Osteocyte (in vitro differentiated cells): ENCODE measurements around the gene MRI1. TPM values are rescaled to one million over a fixed set of nuclear protein-coding genes. Genes with fewer than 3 reads are reported as not detected.
"Not testable (repeated sequence)": the region's sequence is repeated elsewhere in the genome, so short reads cannot be mapped to it uniquely, and the experiment has no call there.

Source experiments
- DNase-seq: peaks from one replicate; pipeline ENCODE4 v3.0.0; 2021; ENCODE audit warnings: mixed read lengths; ENCODE audit not compliant: unreplicated experiment; ENCODE audit errors: extremely low spot score
- H3K27ac Mint-ChIP-seq: one replicate; pipeline ENCODE4 v1.8.0; 2021; ENCODE audit warnings: mild to moderate bottlenecking, mixed read lengths; ENCODE audit not compliant: unreplicated experiment
- H3K27me3 Mint-ChIP-seq: one replicate; pipeline ENCODE4 v1.8.0; 2021; ENCODE audit warnings: mixed read lengths; ENCODE audit not compliant: unreplicated experiment
- H3K36me3 Mint-ChIP-seq: one replicate; pipeline ENCODE4 v1.8.0; 2021; ENCODE audit warnings: mixed read lengths; ENCODE audit not compliant: unreplicated experiment
- H3K4me1 Mint-ChIP-seq: one replicate; pipeline ENCODE4 v1.8.0; 2021; ENCODE audit warnings: mixed read lengths; ENCODE audit not compliant: unreplicated experiment
- H3K4me3 Mint-ChIP-seq: one replicate; pipeline ENCODE4 v1.8.0; 2021; ENCODE audit warnings: mild to moderate bottlenecking, moderate library complexity, mixed read lengths; ENCODE audit not compliant: unreplicated experiment
- H3K9me3 Mint-ChIP-seq: one replicate; pipeline ENCODE4 v1.8.0; 2021; ENCODE audit warnings: mixed read lengths; ENCODE audit not compliant: unreplicated experiment
- CTCF ChIP-seq: fragments of 200-600 bp; sonication (generic); IDR thresholded peaks from 2 replicates; pipeline ENCODE4 v1.5.0; 2021; ENCODE audit warnings: antibody characterized with exemption, mild to moderate bottlenecking, moderate library complexity
- total RNA-seq: library from RNA; stranded (reverse); gene quantifications from 2 replicates; pipeline ENCODE4 v1.2.1, GENCODE V29; 2021

MRI1 gene
- total RNA-seq, 1 donor from 2014 or later = 22.5 TPM

GRCh38 chr19:13747098-13747453 lies 17.2 kb upstream of the MRI1 start:
- no peak for TF ChIP-seq CTCF
- peak overlapping the region; percentile 86 for H3K27ac Mint-ChIP-seq
- peaks cover 6% of the 10 kb centered on the region for H3K36me3 Mint-ChIP-seq
- H3K9me3 Mint-ChIP-seq = peaks cover 8% of the 10 kb centered on the region
- no peak for DNase-seq
- H3K4me1 Mint-ChIP-seq = peaks cover 14% of the 10 kb centered on the region
- H3K27me3 Mint-ChIP-seq = no peaks in the 10 kb centered on the region
- peak overlapping the region; percentile 84 for H3K4me3 Mint-ChIP-seq

- peaks cover 6% of the 10 kb centered on the region for H3K36me3 Mint-ChIP-seq
- H3K4me1 Mint-ChIP-seq = peaks cover 14% of the 10 kb centered on the region
- H3K27me3 Mint-ChIP-seq = no peaks in the 10 kb centered on the region
- no peak for TF ChIP-seq CTCF
- H3K27ac Mint-ChIP-seq = peak overlapping the region; percentile 86
- DNase-seq = no peak
- H3K4me3 Mint-ChIP-seq = peak overlapping the region; percentile 84
- peaks cover 8% of the 10 kb centered on the region for H3K9me3 Mint-ChIP-seq
Observed at GRCh38 chr19:13748169-13748828, 16.0 kb upstream of the MRI1 start.

- no peak overlapping the region for H3K4me3 Mint-ChIP-seq
- peaks cover 8% of the 10 kb centered on the region for H3K9me3 Mint-ChIP-seq
Observed at GRCh38 chr19:13751436-13751835, 12.9 kb upstream of the MRI1 start.

GRCh38 chr19:13753622-13754021 lies 10.7 kb upstream of the MRI1 start:
- not testable (repeated sequence) for H3K27me3 Mint-ChIP-seq, DNase-seq, H3K27ac Mint-ChIP-seq, H3K4me3 Mint-ChIP-seq, H3K9me3 Mint-ChIP-seq, H3K4me1 Mint-ChIP-seq
- peaks cover 30% of the 10 kb centered on the region for H3K36me3 Mint-ChIP-seq

More at GRCh38 chr19:13751436-13751835, 12.9 kb upstream of the MRI1 start:
- Mint-ChIP-seq H3K36me3 (peaks cover 20% of the 10 kb centered on the region), H3K27me3 (no peaks in the 10 kb centered on the region), H3K4me1 (peaks cover 14% of the 10 kb centered on the region), H3K27ac (no peak overlapping the region)
- TF ChIP-seq CTCF = no peak
- no peak for DNase-seq

- H3K27ac Mint-ChIP-seq = no peak overlapping the region
- H3K4me3 Mint-ChIP-seq = no peak overlapping the region
- no peak for TF ChIP-seq CTCF
Observed at GRCh38 chr19:13756210-13756609, 8.1 kb upstream of the MRI1 start.

More at GRCh38 chr19:13756210-13756609, 8.1 kb upstream of the MRI1 start:
- Mint-ChIP-seq H3K9me3 (no peaks in the 10 kb centered on the region), H3K27me3 (no peaks in the 10 kb centered on the region), H3K4me1 (no peaks in the 10 kb centered on the region), H3K36me3 (peaks cover 29% of the 10 kb centered on the region)
- no peak for DNase-seq
